ENCODE measurements around the gene TSG101. TPM values are rescaled to one million over a fixed set of nuclear protein-coding genes. Genes with fewer than 3 reads are reported as not detected.

The TSG101 gene
- total and polyA plus RNA-seq, 10 of the 15 experiments (the other 5 are each of a cell fraction or from before 2014, with no cell fraction given), result 22.3 to 147 (median 84.9) TPM

DNA sequence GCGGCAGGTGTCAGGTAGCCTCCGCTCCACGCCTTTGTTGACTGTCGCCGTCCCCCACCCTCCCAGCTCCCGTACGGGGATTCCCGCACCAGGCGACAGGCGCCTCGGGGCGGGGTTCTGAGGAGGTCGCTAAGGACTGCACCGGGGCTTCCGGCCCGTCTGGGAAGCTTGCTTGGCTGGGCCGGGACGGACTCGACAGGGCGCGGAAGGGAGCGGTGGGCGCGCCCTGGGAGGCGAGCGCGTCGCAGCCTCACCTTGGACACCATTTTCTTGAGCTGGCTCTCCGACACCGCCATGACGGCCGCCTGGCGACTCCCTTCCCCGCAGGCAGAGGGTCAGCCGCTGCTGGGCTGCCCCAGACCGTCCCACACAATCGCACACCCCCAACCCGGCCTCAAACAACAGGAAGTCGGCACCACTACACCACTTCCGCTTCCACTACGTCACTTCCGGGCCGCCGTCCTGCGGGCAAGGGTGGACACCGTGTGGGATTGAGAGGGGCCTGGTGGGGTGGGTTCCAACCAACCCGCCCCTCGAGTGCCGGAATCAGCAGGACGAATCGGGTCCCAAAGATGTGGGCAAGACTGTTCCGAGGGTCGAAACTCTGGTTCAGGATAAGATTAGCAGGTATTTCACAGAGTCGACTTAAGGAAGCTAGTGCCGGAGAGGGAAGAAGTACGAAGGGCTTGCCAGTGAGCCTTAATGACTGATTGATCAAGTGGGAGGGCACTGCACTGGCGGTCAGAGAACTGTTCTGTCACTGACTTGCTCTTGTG is at the start of gene TSG101 (continued):
- TF ChIP-seq, protein P1, sequence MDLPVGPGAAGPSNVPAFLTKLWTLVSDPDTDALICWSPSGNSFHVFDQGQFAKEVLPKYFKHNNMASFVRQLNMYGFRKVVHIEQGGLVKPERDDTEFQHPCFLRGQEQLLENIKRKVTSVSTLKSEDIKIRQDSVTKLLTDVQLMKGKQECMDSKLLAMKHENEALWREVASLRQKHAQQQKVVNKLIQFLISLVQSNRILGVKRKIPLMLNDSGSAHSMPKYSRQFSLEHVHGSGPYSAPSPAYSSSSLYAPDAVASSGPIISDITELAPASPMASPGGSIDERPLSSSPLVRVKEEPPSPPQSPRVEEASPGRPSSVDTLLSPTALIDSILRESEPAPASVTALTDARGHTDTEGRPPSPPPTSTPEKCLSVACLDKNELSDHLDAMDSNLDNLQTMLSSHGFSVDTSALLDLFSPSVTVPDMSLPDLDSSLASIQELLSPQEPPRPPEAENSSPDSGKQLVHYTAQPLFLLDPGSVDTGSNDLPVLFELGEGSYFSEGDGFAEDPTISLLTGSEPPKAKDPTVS (IDR thresholded peaks at IDR 0.05; ENCODE audit: low read depth, low read length), result no peak
- TF ChIP-seq ETV6 (conservative IDR thresholded peaks at IDR 0.05 in 1 of 2, IDR thresholded peaks at IDR 0.05 in 1 of 2; ENCODE audit: borderline replicate concordance in 1 of 2, low read depth in 1 of 2) (peak in 1 of 2 experiments; percentile 98; a peak in 2 of 4 replicates), NFYB (IDR thresholded peaks at IDR 0.05; ENCODE audit: insufficient read depth, low read depth, low read length) (no peak), ESRRA (IDR thresholded peaks at IDR 0.05; ENCODE audit: low read length) (no peak), ZZZ3 (IDR thresholded peaks at IDR 0.05; ENCODE audit: control insufficient read depth, insufficient read length, low read depth) (no peak), POLR2AphosphoS2 (IDR thresholded peaks at IDR 0.05; ENCODE audit: low read depth, low read length) (peak; percentile 67; the same call in 1 of the 2 replicates), ZNF217 (IDR thresholded peaks at IDR 0.05) (no peak), GABPA (IDR thresholded peaks at IDR 0.05; ENCODE audit: low read depth) (peak; percentile 98), SREBF2 (IDR thresholded peaks at IDR 0.05; ENCODE audit: low read length) (peak; percentile 58; the same call in 1 of the 2 replicates), CBX3 (IDR thresholded peaks at IDR 0.05; ENCODE audit: borderline replicate concordance, low read depth) (no peak), ASH2L (IDR thresholded peaks at IDR 0.05; ENCODE audit: borderline replicate concordance, low read depth) (no peak; the same call in 1 of the 2 replicates)
- TF ChIP-seq, protein P2, sequence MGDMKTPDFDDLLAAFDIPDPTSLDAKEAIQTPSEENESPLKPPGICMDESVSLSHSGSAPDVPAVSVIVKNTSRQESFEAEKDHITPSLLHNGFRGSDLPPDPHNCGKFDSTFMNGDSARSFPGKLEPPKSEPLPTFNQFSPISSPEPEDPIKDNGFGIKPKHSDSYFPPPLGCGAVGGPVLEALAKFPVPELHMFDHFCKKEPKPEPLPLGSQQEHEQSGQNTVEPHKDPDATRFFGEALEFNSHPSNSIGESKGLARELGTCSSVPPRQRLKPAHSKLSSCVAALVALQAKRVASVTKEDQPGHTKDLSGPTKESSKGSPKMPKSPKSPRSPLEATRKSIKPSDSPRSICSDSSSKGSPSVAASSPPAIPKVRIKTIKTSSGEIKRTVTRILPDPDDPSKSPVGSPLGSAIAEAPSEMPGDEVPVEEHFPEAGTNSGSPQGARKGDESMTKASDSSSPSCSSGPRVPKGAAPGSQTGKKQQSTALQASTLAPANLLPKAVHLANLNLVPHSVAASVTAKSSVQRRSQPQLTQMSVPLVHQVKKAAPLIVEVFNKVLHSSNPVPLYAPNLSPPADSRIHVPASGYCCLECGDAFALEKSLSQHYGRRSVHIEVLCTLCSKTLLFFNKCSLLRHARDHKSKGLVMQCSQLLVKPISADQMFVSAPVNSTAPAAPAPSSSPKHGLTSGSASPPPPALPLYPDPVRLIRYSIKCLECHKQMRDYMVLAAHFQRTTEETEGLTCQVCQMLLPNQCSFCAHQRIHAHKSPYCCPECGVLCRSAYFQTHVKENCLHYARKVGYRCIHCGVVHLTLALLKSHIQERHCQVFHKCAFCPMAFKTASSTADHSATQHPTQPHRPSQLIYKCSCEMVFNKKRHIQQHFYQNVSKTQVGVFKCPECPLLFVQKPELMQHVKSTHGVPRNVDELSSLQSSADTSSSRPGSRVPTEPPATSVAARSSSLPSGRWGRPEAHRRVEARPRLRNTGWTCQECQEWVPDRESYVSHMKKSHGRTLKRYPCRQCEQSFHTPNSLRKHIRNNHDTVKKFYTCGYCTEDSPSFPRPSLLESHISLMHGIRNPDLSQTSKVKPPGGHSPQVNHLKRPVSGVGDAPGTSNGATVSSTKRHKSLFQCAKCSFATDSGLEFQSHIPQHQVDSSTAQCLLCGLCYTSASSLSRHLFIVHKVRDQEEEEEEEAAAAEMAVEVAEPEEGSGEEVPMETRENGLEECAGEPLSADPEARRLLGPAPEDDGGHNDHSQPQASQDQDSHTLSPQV (IDR thresholded peaks at IDR 0.05), result no peak
- TF ChIP-seq, protein P3, sequence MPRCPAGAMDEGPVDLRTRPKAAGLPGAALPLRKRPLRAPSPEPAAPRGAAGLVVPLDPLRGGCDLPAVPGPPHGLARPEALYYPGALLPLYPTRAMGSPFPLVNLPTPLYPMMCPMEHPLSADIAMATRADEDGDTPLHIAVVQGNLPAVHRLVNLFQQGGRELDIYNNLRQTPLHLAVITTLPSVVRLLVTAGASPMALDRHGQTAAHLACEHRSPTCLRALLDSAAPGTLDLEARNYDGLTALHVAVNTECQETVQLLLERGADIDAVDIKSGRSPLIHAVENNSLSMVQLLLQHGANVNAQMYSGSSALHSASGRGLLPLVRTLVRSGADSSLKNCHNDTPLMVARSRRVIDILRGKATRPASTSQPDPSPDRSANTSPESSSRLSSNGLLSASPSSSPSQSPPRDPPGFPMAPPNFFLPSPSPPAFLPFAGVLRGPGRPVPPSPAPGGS (IDR thresholded peaks at IDR 0.05; ENCODE audit: borderline replicate concordance, insufficient read depth, low read depth, low read length, poor library complexity, severe bottlenecking), result no peak
- TF ChIP-seq, protein P4, sequence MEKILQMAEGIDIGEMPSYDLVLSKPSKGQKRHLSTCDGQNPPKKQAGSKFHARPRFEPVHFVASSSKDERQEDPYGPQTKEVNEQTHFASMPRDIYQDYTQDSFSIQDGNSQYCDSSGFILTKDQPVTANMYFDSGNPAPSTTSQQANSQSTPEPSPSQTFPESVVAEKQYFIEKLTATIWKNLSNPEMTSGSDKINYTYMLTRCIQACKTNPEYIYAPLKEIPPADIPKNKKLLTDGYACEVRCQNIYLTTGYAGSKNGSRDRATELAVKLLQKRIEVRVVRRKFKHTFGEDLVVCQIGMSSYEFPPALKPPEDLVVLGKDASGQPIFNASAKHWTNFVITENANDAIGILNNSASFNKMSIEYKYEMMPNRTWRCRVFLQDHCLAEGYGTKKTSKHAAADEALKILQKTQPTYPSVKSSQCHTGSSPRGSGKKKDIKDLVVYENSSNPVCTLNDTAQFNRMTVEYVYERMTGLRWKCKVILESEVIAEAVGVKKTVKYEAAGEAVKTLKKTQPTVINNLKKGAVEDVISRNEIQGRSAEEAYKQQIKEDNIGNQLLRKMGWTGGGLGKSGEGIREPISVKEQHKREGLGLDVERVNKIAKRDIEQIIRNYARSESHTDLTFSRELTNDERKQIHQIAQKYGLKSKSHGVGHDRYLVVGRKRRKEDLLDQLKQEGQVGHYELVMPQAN (conservative IDR thresholded peaks at IDR 0.05), result no peak; the same call in none of the 2 replicates
- TF ChIP-seq, protein P5, sequence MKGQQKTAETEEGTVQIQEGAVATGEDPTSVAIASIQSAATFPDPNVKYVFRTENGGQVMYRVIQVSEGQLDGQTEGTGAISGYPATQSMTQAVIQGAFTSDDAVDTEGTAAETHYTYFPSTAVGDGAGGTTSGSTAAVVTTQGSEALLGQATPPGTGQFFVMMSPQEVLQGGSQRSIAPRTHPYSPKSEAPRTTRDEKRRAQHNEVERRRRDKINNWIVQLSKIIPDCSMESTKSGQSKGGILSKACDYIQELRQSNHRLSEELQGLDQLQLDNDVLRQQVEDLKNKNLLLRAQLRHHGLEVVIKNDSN (IDR thresholded peaks at IDR 0.05; ENCODE audit: borderline replicate concordance, extremely low read length, insufficient read depth, low read depth, low read length), result peak; percentile 8

Measured in GM12878 (cell line).